ENCODE results near the gene IL13RA1.

DNA sequence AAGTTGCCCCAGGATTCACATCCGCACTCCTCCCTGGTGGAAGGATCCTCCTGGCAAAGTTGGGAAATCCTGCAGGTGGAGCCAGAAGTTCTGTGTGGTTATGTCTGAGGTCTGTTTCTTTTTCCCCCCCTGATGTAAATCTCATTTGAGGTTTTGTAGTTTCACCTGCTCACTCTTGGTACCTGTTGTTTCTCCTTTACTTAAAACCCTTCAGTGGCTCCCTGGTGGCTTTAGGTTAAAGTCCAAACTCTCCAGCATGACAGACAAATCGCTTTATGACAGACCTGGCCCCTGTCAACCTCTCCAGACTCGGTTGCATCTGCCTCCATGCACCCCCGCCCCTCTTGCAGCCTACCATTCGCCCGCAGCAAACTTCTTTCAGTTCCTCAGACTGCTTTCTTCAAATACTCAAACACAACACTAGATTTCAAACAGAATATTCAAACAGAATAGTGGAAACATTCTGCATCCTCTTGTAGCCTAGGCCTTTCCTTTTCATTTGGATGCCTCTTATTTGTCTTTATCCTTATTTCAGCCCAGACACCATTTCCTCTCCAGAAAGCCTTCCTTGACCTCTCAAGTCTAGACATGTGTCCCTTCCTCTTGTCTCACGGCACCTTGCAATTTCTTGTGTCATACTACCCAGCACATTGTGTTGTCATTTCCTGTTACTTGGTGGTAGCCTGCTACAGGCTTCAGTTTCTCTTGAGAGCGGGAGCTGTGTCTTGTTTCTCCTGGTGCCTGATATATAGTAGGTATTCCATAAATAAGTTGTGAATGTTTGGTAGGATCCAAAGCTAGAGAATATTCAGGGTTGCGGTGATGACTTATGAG lies 24.8 kb downstream of the IL13RA1 start:
- TF ChIP-seq, protein P1, sequence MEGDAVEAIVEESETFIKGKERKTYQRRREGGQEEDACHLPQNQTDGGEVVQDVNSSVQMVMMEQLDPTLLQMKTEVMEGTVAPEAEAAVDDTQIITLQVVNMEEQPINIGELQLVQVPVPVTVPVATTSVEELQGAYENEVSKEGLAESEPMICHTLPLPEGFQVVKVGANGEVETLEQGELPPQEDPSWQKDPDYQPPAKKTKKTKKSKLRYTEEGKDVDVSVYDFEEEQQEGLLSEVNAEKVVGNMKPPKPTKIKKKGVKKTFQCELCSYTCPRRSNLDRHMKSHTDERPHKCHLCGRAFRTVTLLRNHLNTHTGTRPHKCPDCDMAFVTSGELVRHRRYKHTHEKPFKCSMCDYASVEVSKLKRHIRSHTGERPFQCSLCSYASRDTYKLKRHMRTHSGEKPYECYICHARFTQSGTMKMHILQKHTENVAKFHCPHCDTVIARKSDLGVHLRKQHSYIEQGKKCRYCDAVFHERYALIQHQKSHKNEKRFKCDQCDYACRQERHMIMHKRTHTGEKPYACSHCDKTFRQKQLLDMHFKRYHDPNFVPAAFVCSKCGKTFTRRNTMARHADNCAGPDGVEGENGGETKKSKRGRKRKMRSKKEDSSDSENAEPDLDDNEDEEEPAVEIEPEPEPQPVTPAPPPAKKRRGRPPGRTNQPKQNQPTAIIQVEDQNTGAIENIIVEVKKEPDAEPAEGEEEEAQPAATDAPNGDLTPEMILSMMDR (IDR thresholded peaks at IDR 0.05; ENCODE audit: low read length): peak; percentile 8; the same call in 1 of the 2 replicates
- TF ChIP-seq EZH2phosphoT487 (IDR thresholded peaks at IDR 0.05; ENCODE audit: low read length) (no peak), EZH2 (optimal IDR thresholded peaks at IDR 0.05; ENCODE audit: low read depth, low read length) (no peak)
